Caki2 (cell line): ENCODE results near the gene LONP2. TPM values are rescaled to one million over a fixed set of nuclear protein-coding genes. Genes with fewer than 3 reads are reported as not detected.
A peak's percentile ranks its signal among the peaks of the same experiment; 100 is the strongest.
"Not testable (repeated sequence)": the region's sequence is repeated elsewhere in the genome, so short reads cannot be mapped to it uniquely, and the experiment has no call there.

ENCODE experiments used
- DNase-seq: peaks from one replicate; pipeline ENCODE4 v3.0.0-alpha.2; 2015; ENCODE audit warnings: low read depth
- in situ Hi-C: cut with HindIII; loops from 2 replicates; pipeline ENCODE4 v1.10.0; 2016; ENCODE audit warnings: low sequenced_read_pairs, low pct_unique_long_range_greater_than_20kb, mixed read lengths
- total RNA-seq: library from RNA; depleted of rRNA; stranded (reverse); fragments of >200 nt; shearing (Covaris generic); gene quantifications from 2 replicates; pipeline ENCODE4 v1.2.3, GENCODE V29; 2014; ENCODE audit warnings: low replicate concordance

The LONP2 gene
- total RNA-seq, 1 experiment from 2014 or later, result 27.9 TPM

DNA sequence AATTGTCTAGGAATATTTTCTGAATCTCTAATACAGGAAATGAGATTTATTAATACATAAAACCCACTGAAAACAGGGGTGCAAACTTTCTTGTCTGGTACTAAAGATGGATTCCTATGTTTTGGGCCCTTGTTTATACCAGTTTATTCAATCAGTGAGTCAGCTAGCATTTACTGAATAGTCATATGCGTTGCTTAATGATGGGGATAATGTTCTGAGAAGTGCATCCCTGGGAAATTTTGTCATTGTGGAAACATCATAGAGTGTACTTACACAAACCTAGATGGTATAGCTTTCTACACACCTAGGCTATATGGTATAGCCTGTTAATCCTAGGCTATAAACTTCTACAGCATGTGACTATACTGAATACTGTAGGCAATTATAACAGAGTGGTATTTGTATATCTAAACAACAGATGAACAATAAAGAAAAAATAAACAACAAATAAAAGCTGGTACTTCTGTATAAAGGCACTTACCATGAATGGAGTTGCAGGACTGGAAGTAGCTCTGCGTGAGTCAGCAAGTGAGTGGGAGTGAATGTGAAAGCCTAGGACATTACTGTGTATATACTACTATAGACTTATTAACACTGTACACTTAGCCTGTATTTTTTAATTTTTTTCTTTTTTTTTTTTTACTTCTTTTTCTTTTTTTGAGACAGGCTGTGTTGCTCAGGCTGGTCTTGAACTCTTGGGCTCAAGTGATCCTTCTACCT, 77.4 kb downstream of the LONP2 start:
- in situ Hi-C loops, result no loop called here
- no peak for DNase-seq

DNA sequence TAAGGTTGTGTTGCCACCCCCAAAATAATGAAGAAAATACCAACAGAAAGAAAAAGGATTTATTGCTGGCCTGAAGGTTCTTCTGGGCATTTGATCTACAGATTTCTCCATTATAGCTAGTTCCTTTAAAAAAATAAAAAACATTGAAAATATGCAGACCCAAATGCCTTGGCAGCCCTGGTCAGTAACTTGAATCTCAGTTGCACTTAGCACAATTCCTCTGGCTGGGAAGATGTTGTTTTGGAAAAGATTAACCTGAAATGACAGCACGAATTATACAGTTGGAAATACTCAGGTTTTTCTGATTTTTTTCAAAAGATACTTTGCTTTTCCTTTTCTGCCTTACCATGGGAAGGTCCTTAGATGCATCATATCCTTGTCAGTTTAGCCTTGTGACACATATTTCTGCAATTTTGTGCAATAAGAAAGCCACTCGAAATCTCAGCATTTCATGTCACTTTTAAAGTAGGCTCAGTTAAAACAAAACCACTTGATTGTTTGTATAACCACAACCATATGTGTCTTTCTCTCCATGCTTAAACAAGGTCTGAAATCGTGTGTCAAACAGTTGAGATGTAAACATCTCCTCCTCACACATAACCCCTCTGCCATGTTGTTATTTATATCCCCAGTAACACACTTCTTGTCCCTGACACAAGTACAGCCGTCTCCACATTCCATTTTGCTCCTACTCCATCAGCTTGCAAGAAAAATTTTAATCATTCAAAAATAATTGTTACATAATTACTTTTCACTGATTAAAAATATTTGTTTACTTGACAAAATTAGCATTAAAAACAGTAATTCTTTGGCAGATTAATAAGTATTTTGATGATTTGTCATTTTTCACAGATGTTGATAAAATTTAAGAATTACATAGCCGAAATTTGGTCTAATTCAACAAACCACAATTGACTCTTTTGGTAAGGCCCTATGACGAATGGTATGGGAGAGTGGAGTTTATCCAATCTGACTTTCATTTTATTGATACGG, 80.0 kb downstream of the LONP2 start:
- in situ Hi-C loops, result no loop called here
- DNase-seq, result no peak

DNA sequence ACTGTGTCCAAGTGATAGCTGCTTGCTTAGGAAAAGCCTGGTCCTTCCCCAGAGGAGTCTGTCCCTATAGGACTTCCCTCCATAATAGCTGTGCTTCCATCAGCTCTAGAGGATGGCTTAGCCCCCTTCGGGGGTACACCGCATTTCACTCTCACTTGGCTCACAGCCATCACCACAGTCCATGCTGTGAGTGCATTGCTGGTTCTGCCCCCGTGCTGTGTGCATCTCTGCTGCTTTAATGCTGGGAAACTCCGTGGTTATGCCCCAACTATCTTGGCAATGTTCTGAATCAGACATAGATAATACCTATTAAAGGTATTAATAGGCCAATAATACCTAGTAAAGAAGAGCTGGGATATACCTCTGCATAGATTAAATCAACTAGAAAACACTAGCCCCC, 82.8 kb downstream of the LONP2 start:
- no peak for DNase-seq
- in situ Hi-C loops, result no loop called here

DNA sequence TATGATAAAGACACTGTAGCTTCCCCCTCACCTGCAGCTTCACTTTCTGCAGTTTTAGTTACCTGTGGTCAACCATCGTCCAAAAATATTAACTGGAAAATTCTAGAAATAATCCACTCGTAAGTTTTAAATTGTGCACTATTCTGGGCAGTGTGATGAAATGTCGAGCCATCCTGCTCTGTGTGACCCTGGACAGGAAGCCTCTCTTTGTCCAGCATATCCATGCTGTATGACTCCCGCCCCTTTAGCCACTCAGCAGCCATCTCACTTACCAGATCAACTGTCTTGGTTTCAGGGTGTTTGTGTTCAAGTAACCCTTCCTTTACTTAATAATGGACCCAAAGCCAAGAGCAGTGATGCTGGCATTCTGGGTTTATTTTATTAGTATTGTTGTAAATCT, 85.0 kb downstream of the LONP2 start:
- DNase-seq, result no peak
- in situ Hi-C loops, result no loop called here

DNA sequence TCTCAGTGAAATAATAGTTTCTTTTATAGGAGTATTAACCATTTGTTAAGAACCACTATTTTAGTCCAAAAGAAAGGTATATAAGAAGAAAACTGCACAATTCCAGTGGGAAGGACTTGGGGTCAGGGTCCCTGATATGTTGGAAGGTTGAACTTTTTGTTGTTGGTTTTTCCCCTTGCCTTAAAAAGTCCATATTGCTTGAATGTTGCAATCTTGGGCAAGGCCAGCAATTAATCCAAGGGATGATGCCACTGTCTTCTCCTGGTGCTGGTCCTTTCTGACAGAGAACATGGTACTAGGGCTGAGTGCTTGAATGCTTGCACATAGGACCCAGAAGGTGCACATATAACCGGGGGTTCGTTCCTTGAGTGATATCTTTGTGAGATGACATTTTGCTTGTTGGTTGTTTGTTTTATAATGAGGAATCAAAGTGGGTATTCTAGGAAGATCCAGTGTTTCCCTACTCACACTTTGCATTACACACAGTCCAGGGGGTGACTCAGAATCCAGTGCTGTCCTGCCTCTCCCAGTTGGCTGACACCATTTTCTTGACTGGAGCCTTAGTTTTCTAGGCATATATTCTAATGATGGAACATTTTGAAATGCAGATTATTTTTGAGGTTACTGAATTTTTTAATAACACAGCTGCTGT, 86.2 kb downstream of the LONP2 start:
- DNase-seq, result no peak
- in situ Hi-C loops, result no loop called here

DNA sequence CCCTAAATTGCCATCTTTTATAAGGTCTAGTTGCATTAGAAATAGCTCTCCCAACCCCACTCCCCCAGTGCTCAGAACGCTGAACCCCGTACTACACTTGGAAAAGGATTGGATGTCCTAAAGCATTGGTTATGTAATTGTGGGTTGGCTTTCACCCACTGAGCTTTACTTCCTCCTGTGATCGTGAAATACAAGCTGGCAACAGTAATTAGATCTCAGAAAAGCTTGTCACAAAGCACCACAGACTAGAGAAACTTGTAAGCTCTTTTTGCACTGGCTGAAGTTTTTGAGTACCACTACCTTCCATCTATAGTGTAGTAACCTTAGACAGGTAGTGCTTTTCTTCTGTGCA, 86.7 kb downstream of the LONP2 start:
- DNase-seq, result no peak
- in situ Hi-C loops, result no loop called here

DNA sequence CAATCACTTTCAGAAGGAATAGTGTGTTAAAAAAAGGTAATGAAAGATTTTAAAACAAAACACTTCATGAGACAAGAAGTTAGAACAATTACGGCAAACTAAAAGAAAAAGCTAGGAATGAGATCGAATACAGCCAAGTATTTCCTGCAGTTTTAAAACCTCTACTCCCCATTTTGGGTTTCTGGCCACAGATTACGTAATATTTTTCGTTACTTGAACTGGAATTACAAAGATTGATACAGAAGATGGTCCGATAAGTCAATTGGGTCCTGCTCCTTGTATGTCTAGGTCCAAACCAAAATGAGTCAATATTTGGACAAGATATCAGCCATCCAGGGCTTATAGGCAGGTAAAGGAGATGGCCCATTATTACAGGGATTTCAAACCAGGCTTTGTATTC, 88.9 kb downstream of the LONP2 start:
- in situ Hi-C loops, result no loop called here
- DNase-seq, result no peak

DNA sequence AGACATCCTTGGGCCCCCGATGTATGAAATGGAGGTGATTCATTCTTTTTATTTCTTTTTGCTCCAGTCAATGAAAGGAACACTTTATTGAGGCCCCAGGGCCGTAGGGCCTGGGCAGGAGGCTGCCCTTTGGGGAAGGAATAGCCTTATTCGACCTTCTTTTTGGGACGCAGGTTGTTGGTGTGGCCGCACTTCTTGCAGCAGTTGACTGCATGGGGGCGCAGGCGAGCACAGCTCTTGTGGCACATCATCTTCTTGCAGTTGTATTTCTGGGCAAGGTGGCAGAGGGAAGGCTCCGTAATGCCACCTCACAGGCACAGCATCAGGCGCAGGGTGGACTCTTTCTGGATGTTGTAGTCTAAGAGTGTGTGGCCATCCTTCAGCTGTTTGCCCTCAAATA, 90.2 kb downstream of the LONP2 start:
- in situ Hi-C loops, result no loop called here

DNA sequence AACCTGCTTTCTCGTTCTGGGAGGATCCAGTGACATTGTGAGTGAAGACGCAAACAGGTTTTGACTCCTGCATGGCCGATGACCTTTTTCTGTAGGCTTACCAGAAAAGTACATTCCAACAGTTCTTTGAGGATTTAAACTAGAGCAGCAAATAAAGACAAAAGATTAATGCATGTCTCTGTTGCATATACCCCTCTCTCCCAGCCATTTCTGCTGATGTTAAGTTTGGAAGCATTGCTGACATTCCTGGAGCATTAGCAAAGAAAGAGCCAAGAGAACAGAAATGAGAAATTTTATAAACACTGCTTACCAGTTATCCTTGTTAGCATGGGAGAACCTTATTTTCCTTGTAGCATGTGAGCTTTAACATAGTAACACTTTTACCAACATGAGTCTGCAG, 91.9 kb downstream of the LONP2 start:
- no peak for DNase-seq
- in situ Hi-C loops, result no loop called here

More for the DNA sequence above, 90.2 kb downstream of the LONP2 start:
- DNase-seq, result no peak

DNA sequence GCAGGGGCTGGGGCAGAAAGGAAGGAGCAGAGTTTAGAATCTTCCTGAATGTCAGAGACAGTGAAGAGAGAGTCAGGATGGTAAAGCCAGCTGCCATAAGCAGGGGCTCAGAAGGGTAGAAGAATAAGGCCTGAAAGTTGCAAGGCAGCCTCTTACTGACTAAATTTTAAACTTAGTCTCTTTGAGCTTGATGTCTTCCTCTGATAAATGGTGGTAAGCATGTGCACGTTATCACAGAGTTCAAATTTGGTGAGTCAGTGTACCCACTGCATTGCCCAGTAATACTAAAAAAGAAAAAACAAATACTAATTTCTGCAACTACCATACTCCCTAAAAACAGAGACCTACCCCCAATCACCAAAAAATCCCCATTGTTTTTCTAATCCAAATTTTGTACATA, 96.0 kb downstream of the LONP2 start:
- in situ Hi-C loops, result no loop called here
- DNase-seq, result no peak

DNA sequence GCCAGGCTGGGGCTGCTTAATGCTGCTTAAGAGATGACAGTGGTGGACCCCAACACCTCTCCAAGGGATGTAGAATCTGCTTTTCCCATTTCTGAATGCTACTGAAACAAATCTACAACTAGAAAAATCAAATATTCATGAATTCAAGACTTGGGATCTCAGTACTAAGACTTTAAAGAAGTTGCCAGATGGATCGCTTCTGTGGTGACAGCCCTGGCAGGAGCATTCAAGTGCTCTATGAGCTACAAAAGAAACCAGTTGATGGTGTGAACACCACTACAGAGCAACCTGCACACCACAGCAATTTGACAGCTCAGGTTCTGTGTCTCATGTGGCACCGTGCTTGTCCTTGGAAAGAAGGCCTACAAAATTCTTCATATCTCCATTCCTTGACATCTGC, 98.5 kb downstream of the LONP2 start:
- in situ Hi-C loops, result no loop called here
- no peak for DNase-seq

DNA sequence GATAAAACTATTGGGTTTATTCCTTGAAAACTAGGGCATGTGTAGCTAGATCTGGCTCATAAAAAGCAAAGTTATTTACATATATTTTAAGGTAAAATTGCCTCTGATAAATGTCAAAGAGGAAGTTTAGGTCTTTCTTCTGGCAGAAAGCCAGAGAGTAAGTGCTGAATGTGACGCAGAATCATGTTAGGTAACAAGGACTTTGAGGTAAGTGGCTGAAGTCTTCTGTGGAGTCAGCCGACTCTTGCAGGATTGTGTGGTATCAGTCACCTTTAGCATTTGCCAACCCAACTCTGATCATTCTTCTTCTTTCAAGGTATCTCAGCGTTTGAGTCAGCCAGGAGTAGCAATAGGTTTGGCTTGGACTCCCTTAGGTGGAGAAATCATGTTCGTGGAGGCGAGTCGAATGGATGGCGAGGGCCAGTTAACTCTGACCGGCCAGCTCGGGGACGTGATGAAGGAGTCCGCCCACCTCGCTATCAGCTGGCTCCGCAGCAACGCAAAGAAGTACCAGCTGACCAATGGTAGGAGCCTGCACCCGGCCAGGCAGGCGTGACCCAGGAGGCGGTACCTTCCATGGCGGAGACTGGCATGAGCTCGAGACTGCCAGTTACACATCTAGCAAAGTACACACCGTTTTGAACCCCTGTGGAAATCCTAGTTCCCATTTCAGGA, 103.2 kb downstream of the LONP2 start:
- DNase-seq, result no peak
- in situ Hi-C loops, result no loop called here

DNA sequence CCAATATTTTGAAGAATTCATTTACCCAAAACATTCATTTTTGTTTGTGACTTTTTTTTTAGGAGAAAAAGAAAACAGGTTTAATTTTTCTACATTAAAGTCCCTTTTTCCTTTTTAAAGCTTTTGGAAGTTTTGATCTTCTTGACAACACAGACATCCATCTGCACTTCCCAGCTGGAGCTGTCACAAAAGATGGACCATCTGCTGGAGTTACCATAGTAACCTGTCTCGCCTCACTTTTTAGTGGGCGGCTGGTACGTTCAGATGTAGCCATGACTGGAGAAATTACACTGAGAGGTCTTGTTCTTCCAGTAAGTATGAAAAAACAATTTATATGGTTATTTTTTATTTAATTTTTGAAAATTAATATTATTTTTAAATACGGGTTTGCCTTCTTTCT, 103.9 kb downstream of the LONP2 start:
- no peak for DNase-seq
- in situ Hi-C loops, result no loop called here

DNA sequence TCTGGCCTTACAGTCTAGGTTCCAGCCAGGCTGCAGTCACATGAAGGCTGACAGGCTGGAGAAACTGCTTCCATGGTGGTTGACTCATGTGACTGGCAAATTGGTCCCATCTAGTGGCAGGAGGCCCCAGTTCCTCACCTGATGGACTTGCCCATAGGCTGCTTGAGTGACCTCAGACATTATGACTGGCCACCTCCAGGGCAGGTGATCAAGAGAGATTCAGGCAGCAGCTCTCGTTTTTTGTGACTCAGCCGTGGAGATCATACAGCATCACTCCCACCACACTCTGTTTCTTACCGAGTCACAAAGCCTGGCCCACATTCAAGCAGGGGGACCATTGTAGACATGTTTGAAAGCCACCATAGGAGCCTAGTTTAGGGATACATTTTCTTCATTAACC, 106.6 kb downstream of the LONP2 start:
- in situ Hi-C loops, result no loop called here
- DNase-seq, result peak; percentile 3

DNA sequence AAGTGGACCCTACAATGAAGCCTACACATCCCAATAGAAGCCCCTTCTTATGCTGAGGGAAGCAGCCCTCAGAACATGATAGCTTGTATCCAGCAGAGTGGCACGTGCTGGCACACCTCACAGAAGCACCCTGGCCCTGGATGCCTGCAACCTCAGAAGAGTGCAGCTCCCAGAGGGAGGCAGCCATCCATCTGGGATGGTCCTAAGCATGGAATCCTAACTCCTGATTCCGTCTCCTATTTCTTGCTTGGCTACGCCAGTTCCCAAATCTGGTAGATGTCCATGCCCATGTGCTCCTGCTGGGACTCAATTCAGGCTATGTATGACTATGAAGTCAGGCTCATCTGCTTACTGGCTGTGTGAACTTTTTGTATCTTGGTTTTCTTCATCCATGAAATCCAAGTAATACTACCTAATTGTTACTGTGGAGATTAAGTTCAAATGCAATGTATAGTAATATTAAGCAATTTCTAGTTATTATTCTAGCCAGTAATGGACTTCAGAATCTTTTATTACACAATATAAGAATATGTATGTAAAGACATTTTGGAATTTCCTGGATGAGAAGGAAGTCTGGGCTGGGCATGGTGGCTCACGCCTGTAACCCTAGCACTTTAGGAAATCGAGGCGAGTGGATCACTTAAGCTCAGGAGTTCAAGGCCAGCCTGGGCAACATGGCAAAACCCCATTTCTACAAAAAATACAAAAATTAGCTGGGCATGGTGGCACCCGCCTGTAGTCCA, 108.7 kb downstream of the LONP2 start:
- in situ Hi-C loops, result no loop called here
- no peak for DNase-seq

DNA sequence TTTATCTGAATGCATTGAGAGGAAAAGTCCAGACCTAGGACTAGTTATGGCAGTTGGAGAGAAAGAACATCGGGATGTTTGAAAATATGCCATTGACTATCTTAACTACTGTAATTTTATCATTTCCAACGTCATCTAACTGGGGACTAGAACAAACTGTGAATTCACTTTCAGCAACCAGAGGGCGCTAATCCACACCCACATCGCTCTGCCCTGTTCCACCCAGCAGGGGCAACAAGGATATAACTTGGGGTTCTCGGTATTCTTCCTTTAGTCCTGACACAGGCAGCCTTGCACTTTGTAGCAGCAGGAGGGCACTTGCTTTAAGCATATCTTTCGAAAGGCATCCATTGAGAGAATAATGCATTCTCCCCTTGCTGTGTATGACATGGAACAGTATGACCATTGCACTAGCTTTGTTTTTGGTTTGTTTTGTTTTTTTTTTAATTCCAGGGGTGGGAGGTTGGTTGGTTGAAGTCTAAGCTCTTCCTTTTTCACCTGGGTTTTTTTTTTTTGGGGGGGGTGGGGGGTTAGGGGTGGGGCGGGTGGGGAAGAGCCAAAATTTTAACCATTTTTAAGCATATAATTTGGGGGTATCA, 109.6 kb downstream of the LONP2 start:
- DNase-seq, result peak; percentile 16
- in situ Hi-C loops, result no loop called here

DNA sequence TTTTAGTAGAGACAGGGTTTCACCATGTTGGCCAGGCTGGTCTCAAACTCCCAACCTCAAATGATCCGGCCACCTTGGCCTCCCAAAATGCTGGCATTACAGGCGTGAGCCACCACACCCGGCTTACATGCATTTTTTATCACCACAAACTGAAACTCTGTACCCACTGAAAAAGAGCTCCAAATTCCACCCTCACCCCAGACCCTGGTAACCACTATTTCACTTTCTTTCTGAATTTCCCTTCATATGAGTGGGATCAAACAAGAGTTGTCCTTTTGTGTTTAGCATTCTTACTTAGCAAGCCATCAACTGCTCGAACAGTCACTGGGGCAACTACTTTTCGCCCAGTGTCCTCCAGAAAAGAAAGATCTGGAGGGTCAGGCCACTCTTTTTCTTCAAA, 110.3 kb downstream of the LONP2 start:
- in situ Hi-C loops, DNase-seq: not testable (repeated sequence)
